Stomach (tissue), 4 donors: Measurements from ENCODE around the gene KCNN4.

Source experiments
- EP300 ChIP-seq: sonication (generic); formaldehyde crosslinking; IDR thresholded peaks from one replicate; pipeline ENCODE4 v1.6.1; 2017; ENCODE audit warnings: antibody characterized with exemption
- TF ChIP-seq, protein P1 (sequence below), 7 experiments: fragments of 450-650 bp in 4 of 7; fragments of 200-600 bp in 3 of 7; sonication (generic) in 3 of 7; IDR thresholded peaks; one replicate each; pipeline ENCODE4 v1.5.1; 2016 to 2019; ENCODE audit warnings: antibody characterized with exemption in 7 of 7, control low read depth in 2 of 7, mild to moderate bottlenecking in 1 of 7

DNA sequence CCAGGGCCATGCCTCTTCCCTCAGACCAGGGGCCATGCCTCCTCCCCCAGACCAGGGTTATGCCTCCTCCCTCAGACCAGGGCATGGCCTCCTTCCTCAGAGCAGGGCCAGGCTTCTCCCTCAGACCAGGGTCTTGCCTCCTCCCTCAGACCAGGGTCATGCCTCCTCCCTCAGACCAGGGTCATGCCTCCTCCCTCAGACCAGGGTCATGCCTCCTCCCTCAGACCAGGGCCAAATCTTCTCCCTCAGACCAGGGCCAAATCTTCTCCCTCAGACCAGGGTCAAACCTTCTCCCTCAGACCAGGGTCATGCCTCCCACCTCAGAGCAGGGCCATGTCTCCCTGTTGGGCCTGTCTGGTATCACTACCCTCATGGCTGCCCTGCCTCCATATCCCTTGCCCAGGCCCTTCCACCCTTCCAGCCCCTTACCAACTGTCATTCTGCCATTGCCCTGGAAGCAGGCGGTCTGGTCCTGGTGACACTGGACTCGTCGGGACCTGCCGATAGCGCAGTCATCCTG is 17.3 kb upstream of the KCNN4 start:
- TF ChIP-seq, protein P1, sequence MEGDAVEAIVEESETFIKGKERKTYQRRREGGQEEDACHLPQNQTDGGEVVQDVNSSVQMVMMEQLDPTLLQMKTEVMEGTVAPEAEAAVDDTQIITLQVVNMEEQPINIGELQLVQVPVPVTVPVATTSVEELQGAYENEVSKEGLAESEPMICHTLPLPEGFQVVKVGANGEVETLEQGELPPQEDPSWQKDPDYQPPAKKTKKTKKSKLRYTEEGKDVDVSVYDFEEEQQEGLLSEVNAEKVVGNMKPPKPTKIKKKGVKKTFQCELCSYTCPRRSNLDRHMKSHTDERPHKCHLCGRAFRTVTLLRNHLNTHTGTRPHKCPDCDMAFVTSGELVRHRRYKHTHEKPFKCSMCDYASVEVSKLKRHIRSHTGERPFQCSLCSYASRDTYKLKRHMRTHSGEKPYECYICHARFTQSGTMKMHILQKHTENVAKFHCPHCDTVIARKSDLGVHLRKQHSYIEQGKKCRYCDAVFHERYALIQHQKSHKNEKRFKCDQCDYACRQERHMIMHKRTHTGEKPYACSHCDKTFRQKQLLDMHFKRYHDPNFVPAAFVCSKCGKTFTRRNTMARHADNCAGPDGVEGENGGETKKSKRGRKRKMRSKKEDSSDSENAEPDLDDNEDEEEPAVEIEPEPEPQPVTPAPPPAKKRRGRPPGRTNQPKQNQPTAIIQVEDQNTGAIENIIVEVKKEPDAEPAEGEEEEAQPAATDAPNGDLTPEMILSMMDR (IDR thresholded peaks at IDR 0.05): no peak
- no peak for TF ChIP-seq EP300
